ENCODE results near the gene HRH4. TPM values are rescaled to one million over a fixed set of nuclear protein-coding genes. Genes with fewer than 3 reads are reported as not detected.

HRH4 gene
- total RNA-seq, 1 experiment from 2014 or later, result not detected

GRCh38 chr18:24475926-24476589 lies 15.6 kb downstream of the HRH4 start:
- no peak overlapping the region for H2BK120ac ChIP-seq (ENCODE audit: low read depth, low read length, poor library complexity, severe bottlenecking)
- H4K8ac ChIP-seq (replicated peaks; ENCODE audit: insufficient read length, low read depth, low read length), result no peak overlapping the region
- peaks cover 3 to 7% of the 10 kb centered on the region in 2 experiments; a peak in 4 of 5 replicates for H3K9me3 Mint-ChIP-seq
- no peaks in the 10 kb centered on the region for H3K27me3 Mint-ChIP-seq (ENCODE audit: low read depth)
- no peaks in the 10 kb centered on the region for H3K4me1 ChIP-seq (ENCODE audit: insufficient read depth, low read length)
- H2BK15ac ChIP-seq (ENCODE audit: low read depth, low read length), result no peak overlapping the region
- no peak overlapping the region for H2AK5ac ChIP-seq (ENCODE audit: insufficient read length, low read length)
- no peaks in the 10 kb centered on the region for H3K23me2 ChIP-seq (ENCODE audit: insufficient read length, low read depth, low read length, poor library complexity, severe bottlenecking)
- H3K79me2 ChIP-seq (ENCODE audit: insufficient read depth, low read length), result no peaks in the 10 kb centered on the region
- no peak overlapping the region for H4K91ac ChIP-seq (ENCODE audit: insufficient read length, low read depth, low read length)
- no peaks in the 10 kb centered on the region for H4K20me1 ChIP-seq (ENCODE audit: control insufficient read depth, insufficient read depth, insufficient read length)
- H3K14ac ChIP-seq (ENCODE audit: insufficient read depth, low read length), result no peak overlapping the region
- H3K9ac ChIP-seq (ENCODE audit: extremely low read depth, insufficient read length, low read length), result no peak overlapping the region
- no peak overlapping the region for H2BK20ac ChIP-seq (ENCODE audit: low read depth, low read length, poor library complexity, severe bottlenecking)
- no peak overlapping the region for H3K4me3 Mint-ChIP-seq
- no peak overlapping the region for H3K4me2 ChIP-seq (ENCODE audit: insufficient read depth, insufficient read length, low read length)
- H2AFZ ChIP-seq (ENCODE audit: low read length), result no peak overlapping the region
- no peak overlapping the region for H3K56ac ChIP-seq (ENCODE audit: insufficient read length, low read depth, low read length)
- H3K4me1 Mint-ChIP-seq, result peaks cover 5 to 6% of the 10 kb centered on the region in 2 experiments
- no peak for TF ChIP-seq CTCF (conservative IDR thresholded peaks at IDR 0.05)
- H3K27ac ChIP-seq (ENCODE audit: insufficient read length, low read depth, low read length), result no peak overlapping the region
- H3K9me3 ChIP-seq (ENCODE audit: control insufficient read depth, low read depth, low read length), result no peaks in the 10 kb centered on the region
- H3K27me3 ChIP-seq (ENCODE audit: insufficient read depth, low read length), result no peaks in the 10 kb centered on the region
- H3K36me3 Mint-ChIP-seq (ENCODE audit: insufficient read depth in 1 of 3, low read depth in 3 of 3), result peaks cover 0 to 6% (median 0%) of the 10 kb centered on the region in 3 experiments; a peak in 2 of 7 replicates
- no peak for DNase-seq
- H3K4ac ChIP-seq (ENCODE audit: low read depth, low read length), result no peak overlapping the region
- no peak overlapping the region for H2BK5ac ChIP-seq (ENCODE audit: insufficient read length, low read length)
- no peak overlapping the region for H4K5ac ChIP-seq (ENCODE audit: insufficient read length, low read depth, low read length)
- WGBS (ENCODE audit: extremely low coverage, insufficient read length, low lambda C conversion rate), result no CpG with 5 or more reads among the region's 6 CpGs
- H3T11ph ChIP-seq (ENCODE audit: low read length), result no peak overlapping the region
- H3K79me1 ChIP-seq (ENCODE audit: insufficient read depth, low read depth, low read length, poor library complexity, severe bottlenecking), result no peaks in the 10 kb centered on the region
- no peak overlapping the region for H3K23ac ChIP-seq (ENCODE audit: insufficient read length, low read depth, low read length)
- no peak overlapping the region for H3K18ac ChIP-seq (ENCODE audit: insufficient read length, low read depth, low read length)
- no peak overlapping the region for H3K27ac Mint-ChIP-seq
- no peak overlapping the region for H2BK12ac ChIP-seq (ENCODE audit: insufficient read length, low read depth, low read length)

Measured in H9 (cell line).